ENCODE measurements around the gene CPEB4.
A peak's percentile ranks its signal among the peaks of the same experiment; 100 is the strongest.

CPEB4 gene

DNA sequence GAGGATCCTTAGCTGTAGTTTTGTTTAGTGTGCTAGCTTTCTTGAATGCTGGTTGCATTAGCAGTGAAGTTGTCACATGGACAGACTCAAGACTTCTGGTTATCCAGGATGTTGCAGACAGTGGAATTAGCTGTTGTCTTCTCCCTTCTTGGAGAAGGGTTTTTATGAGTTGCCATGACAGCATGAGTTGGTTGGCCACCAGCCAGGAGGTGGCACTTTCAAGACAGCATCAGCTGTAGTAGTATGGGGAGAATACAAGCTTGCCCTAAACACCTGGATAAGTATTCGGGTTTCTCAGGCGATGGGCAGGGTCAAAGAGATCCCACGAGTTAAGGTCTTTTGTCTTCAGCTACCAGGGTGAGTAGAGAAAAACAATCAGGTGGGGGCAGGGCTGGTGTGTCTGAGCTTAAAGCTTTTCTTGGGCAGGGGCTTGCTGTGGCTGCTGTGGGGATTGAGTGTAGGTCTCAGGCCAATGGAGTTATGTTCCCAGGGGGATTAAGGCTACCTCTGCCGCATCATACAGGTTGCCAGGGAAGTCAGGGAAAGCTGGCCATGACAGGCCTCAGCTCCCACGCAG is 93.1 kb downstream of the CPEB4 start:
- TF ChIP-seq, protein P1, sequence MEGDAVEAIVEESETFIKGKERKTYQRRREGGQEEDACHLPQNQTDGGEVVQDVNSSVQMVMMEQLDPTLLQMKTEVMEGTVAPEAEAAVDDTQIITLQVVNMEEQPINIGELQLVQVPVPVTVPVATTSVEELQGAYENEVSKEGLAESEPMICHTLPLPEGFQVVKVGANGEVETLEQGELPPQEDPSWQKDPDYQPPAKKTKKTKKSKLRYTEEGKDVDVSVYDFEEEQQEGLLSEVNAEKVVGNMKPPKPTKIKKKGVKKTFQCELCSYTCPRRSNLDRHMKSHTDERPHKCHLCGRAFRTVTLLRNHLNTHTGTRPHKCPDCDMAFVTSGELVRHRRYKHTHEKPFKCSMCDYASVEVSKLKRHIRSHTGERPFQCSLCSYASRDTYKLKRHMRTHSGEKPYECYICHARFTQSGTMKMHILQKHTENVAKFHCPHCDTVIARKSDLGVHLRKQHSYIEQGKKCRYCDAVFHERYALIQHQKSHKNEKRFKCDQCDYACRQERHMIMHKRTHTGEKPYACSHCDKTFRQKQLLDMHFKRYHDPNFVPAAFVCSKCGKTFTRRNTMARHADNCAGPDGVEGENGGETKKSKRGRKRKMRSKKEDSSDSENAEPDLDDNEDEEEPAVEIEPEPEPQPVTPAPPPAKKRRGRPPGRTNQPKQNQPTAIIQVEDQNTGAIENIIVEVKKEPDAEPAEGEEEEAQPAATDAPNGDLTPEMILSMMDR (IDR thresholded peaks at IDR 0.05; ENCODE audit: low read depth, low read length), result no peak
- no peak overlapping the region for H3K4me3 ChIP-seq (ENCODE audit: low read depth, low read length)

DNA sequence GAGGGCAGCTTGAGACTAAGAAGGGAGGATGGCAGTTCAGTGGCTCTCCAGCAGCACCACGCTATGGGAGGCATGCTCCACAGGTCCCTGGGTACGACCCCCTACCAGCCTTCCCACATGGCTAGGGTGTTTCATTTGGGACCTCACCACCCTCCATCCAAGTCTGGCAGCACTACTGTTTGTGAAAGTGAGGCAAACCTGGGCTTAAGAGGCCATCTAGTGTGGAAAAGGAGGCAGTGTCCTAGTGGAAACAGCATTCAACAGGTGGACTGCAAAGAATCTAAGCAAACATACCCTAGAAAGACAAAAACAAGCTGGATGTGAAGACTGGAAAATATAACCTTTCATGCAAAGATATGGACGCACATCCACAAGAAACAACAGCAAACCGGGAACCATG is 96.1 kb downstream of the CPEB4 start:
- no peak overlapping the region for H3K4me3 ChIP-seq (ENCODE audit: low read depth, low read length)
- TF ChIP-seq, protein P1 (IDR thresholded peaks at IDR 0.05; ENCODE audit: low read depth, low read length), result peak; percentile 31; the same call in 1 of the 2 replicates

DNA sequence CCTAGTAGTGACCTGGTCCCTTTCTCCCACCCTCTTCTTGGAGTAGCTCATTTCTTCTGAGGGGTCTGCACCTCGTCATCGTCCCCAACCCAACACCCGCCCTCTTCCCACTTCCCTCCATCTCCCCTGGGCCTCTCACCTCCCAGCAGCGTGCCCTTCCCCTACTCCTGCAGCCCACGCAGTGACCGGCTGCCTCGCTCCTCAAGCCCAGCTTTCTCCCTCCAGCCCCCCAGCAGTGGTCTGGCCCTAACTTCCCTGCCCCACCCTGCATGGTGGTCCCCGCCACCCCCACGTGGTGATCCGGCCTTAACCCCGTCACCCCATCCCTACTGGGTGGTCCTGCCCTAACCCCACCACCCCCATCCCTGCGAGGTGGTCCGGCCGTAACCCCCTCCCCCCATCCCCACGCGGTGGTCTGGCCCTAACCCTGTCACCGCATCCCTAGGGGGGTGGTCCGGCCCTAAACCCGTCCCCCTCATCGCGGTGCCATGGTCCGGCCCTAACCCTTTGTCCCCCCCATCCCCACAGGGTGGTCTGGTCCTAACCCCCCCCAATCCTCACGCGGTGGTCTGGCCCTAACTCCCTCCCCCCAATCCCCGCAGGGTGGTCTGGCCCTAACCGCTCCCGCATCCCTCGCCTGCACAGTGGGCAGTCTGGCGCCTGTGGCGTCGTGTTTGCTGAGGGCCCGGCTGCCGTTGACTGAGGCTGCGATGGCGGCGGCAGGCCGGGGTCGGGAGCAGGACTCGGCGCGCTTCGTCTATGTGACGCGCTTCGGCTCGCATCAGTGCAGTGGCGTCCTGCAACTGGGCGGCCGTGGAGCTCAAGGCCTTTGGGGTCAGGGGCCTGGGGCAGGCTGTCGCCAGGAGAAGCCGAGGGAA is 100.6 kb downstream of the CPEB4 start, which contains the start of gene C5orf47:
C5orf47 (plus strand) TSS at position 617 of the 878 bp plus-strand sequence; CDS start at position 711, 94 bp downstream.
- TF ChIP-seq, protein P1 (IDR thresholded peaks at IDR 0.05; ENCODE audit: low read depth, low read length), result no peak
- no peak within 1 kb of the TSS for H3K4me3 ChIP-seq (ENCODE audit: low read depth, low read length)

DNA sequence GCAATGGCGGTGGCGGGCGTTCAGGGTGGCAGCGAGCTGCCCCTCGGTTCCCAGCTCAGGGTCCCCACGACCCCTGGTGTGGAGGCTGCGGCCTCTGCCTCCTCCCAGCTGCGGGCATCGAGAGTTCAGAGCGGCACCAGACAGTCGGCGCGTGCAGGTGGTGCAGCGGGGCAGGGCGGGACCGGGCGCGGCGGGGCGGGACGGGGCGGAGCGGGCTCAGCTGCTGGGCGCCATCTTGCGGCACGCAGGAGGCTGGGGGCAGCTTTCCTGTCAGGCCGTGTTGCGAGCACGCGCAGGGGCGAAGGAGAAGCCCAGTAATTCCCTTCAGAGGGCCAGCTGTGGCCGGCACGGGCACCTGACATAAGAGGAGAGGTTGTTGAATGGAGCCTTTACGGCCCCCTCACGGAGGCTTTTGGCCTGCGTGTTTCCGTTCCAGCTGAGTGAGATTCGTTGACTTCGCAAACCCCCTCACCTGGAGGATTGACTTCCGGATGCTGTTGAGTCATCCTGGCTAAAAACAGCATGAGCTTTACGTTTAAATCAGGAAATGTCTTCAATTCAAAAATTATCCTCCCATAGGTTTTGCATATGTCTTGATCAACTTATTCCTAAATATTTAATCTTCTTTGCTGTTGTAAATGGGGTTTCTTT is 101.4 kb downstream of the CPEB4 start:
- H3K4me3 ChIP-seq (ENCODE audit: low read depth, low read length), result no peak overlapping the region
- TF ChIP-seq, protein P1 (IDR thresholded peaks at IDR 0.05; ENCODE audit: low read depth, low read length), result no peak

DNA sequence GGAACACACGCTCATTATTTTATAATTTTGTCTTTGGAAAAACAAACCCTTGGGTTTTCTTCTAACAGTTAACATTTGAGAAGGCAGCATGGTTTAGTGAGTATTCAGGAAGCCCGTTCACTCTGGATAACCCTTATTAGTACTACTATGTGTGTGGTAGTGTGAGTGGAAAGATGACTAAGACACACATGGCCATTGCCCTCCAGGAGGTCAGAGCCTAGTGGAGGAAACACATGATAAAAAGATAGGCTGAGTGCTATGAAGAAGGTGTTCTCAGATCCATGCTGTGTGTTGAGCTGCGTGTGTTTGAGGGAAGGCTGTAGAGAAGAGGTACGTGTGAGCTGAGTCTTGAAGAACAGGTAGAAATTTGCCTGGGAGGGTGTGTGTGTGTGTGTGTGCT is 109.2 kb downstream of the CPEB4 start:
- H3K4me3 ChIP-seq (ENCODE audit: low read depth, low read length), result no peak overlapping the region
- TF ChIP-seq, protein P1 (IDR thresholded peaks at IDR 0.05; ENCODE audit: low read depth, low read length), result no peak

DNA sequence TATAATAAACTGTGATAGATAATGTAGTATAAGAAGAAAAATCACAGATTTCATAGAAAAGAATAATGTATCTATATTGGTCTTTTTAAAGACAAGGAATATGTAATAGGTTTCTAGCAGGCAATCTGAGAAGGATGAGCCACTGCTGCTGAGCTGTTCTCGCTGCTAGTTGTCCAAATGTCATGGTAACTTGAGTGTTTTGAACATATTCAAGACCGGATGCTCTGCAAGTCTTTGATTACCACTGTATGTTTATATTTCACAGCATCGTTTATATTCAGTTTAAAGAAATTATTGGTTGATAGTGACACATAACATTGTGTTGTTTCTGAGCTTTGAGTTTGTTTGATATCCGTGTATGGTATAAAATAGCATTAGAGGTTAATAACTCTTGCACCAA is 110.4 kb downstream of the CPEB4 start:
- TF ChIP-seq, protein P1 (IDR thresholded peaks at IDR 0.05; ENCODE audit: low read depth, low read length), result no peak
- no peak overlapping the region for H3K4me3 ChIP-seq (ENCODE audit: low read depth, low read length)

Measured in WI38 (cell line).